DMS53 treated with DMSO at 0.1 percent for 48 hours (cell line): ENCODE results near the gene TMCO1.
"Not testable (repeated sequence)": the region's sequence is repeated elsewhere in the genome, so short reads cannot be mapped to it uniquely, and the experiment has no call there.

Experiments
- DNase-seq: peaks from one replicate; lab custom pipeline; 2025; ENCODE audit not compliant: unreplicated experiment; lab: John Stamatoyannopoulos, UW

TMCO1 gene

GRCh38 chr1:165768513-165769394 is at the start of gene TMCO1:
TSS of gene TMCO1 (minus strand) at chr1:165768868. CDS start at chr1:165768751, 117 bp downstream.
- peak; percentile 97 for DNase-seq

- no peak for DNase-seq
Observed at GRCh38 chr1:165816826-165817497, 48.3 kb upstream of the TMCO1 start.

- DNase-seq: no peak
Observed at GRCh38 chr1:165816157-165816556, 47.5 kb upstream of the TMCO1 start.

- no peak for DNase-seq
Observed at GRCh38 chr1:165815725-165816124, 47.1 kb upstream of the TMCO1 start.

- DNase-seq: no peak
Observed at GRCh38 chr1:165807613-165808012, 38.9 kb upstream of the TMCO1 start.

GRCh38 chr1:165804513-165804912 is 35.8 kb upstream of the TMCO1 start:
- not testable (repeated sequence) for DNase-seq

- no peak for DNase-seq
Observed at GRCh38 chr1:165799387-165799786, 30.7 kb upstream of the TMCO1 start.

- no peak for DNase-seq
Observed at GRCh38 chr1:165795894-165796293, 27.2 kb upstream of the TMCO1 start.

GRCh38 chr1:165793951-165794350 is 25.3 kb upstream of the TMCO1 start:
- DNase-seq: no peak

GRCh38 chr1:165787741-165788140 is 19.1 kb upstream of the TMCO1 start:
- DNase-seq: no peak

GRCh38 chr1:165783519-165783918 is 14.9 kb upstream of the TMCO1 start:
- not testable (repeated sequence) for DNase-seq

GRCh38 chr1:165778197-165778596 is 9.5 kb upstream of the TMCO1 start:
- not testable (repeated sequence) for DNase-seq

GRCh38 chr1:165773324-165773965 is 4.8 kb upstream of the TMCO1 start:
- no peak for DNase-seq

- no peak for DNase-seq
Observed at GRCh38 chr1:165772739-165773138, 4.1 kb upstream of the TMCO1 start.

- DNase-seq: no peak
Observed at GRCh38 chr1:165764277-165764676, 4.4 kb downstream of the TMCO1 start.

GRCh38 chr1:165763442-165763841 is 5.2 kb downstream of the TMCO1 start:
- DNase-seq: no peak

GRCh38 chr1:165762725-165763124 is 5.9 kb downstream of the TMCO1 start:
- DNase-seq: no peak

- DNase-seq: no peak
Observed at GRCh38 chr1:165759095-165759494, 9.6 kb downstream of the TMCO1 start.

GRCh38 chr1:165755393-165756010 is 13.2 kb downstream of the TMCO1 start:
- no peak for DNase-seq

GRCh38 chr1:165753934-165754333 is 14.7 kb downstream of the TMCO1 start:
- DNase-seq: no peak

- DNase-seq: no peak
Observed at GRCh38 chr1:165748550-165748949, 20.1 kb downstream of the TMCO1 start.
